HEK293 (cell line): ENCODE data around the gene KLHL29.

ENCODE experiments used
- CTCF ChIA-PET: fragments of 350-600 bp; formaldehyde crosslinking; extraction: SDS; loops from one replicate; lab custom pipeline; 2021; ENCODE audit warnings: antibody characterized with exemption; lab: Yijun Ruan, JAX
- POLR2A ChIA-PET: fragments of 300-600 bp; formaldehyde crosslinking; extraction: SDS; loops from one replicate; lab custom pipeline; 2020; ENCODE audit warnings: antibody characterized with exemption, inconsistent platforms; lab: Yijun Ruan, JAX
- H3K27ac ChIP-seq: fragments of 200-500 bp; sonication (Bioruptor generic); 2 replicates; pipeline ENCODE4 v1.5.1; 2014; ENCODE audit warnings: low read depth, low read length, control low read depth, inconsistent platforms; ENCODE audit errors: extremely low read depth
- H3K36me3 ChIP-seq, 2 experiments: fragments of 200-500 bp in 1 of 2; sonication (Bioruptor generic) in 1 of 2; 1 replicate in 1 of 2; 2 replicates in 1 of 2; pipeline ENCODE4 v1.5.1; 2014 to 2017; ENCODE audit warnings: inconsistent platforms in 2 of 2, low read length in 2 of 2; ENCODE audit not compliant: control insufficient read depth in 2 of 2, insufficient read depth in 1 of 2
- H3K4me1 ChIP-seq: fragments of 200-500 bp; sonication (Bioruptor generic); 2 replicates; pipeline ENCODE4 v1.5.1; 2014; ENCODE audit warnings: mild to moderate bottlenecking, low read length, inconsistent platforms; ENCODE audit not compliant: control insufficient read depth, insufficient read depth
- H3K4me3 ChIP-seq: 2 replicates; pipeline ENCODE4 v1.5.1; 2011; ENCODE audit warnings: low read depth, mild to moderate bottlenecking, control low read depth, low read length, moderate library complexity
- H3K9me3 ChIP-seq: fragments of 200-500 bp; sonication (Bioruptor generic); 2 replicates; pipeline ENCODE4 v1.5.1; 2014; ENCODE audit warnings: low read depth, low read length, inconsistent platforms; ENCODE audit not compliant: control insufficient read depth, insufficient read depth
- HIC1 ChIP-seq: fragments of 450-650 bp; formaldehyde crosslinking; IDR thresholded peaks from 2 replicates; pipeline ENCODE4 v1.5.1; 2016; ENCODE audit warnings: missing biosample characterization, missing genetic modification characterization
- SALL2 ChIP-seq: fragments of 450-650 bp; formaldehyde crosslinking; IDR thresholded peaks from 2 replicates; pipeline ENCODE4 v1.5.0; 2017; ENCODE audit warnings: missing biosample characterization, mild to moderate bottlenecking, missing genetic modification characterization, borderline replicate concordance
- SCRT1 ChIP-seq: fragments of 450-650 bp; formaldehyde crosslinking; IDR thresholded peaks from 2 replicates; pipeline ENCODE4 v1.5.1; 2016; ENCODE audit warnings: missing biosample characterization, missing genetic modification characterization, borderline replicate concordance
- SCRT2 ChIP-seq: fragments of 450-650 bp; formaldehyde crosslinking; IDR thresholded peaks from 2 replicates; pipeline ENCODE4 v1.5.1; 2016; ENCODE audit warnings: missing biosample characterization, missing genetic modification characterization
- TSHZ1 ChIP-seq: fragments of 450-650 bp; formaldehyde crosslinking; IDR thresholded peaks from 2 replicates; pipeline ENCODE4 v1.5.1; 2016; ENCODE audit warnings: missing biosample characterization, missing genetic modification characterization, borderline replicate concordance
- ZBTB20 ChIP-seq: fragments of 450-650 bp; formaldehyde crosslinking; IDR thresholded peaks from 2 replicates; pipeline ENCODE4 v1.5.1; 2016; ENCODE audit warnings: missing biosample characterization, missing genetic modification characterization
- ZIC2 ChIP-seq: fragments of 450-650 bp; formaldehyde crosslinking; IDR thresholded peaks from 2 replicates; pipeline ENCODE4 v1.5.1; 2016; ENCODE audit warnings: missing biosample characterization, missing genetic modification characterization
- ZNF112 ChIP-seq: fragments of 450-650 bp; formaldehyde crosslinking; IDR thresholded peaks from 2 replicates; pipeline ENCODE4 v1.5.0; 2017; ENCODE audit warnings: missing biosample characterization, missing genetic modification characterization
- ZNF174 ChIP-seq: fragments of 450-650 bp; formaldehyde crosslinking; IDR thresholded peaks from 2 replicates; pipeline ENCODE4 v1.5.0; 2017; ENCODE audit warnings: missing biosample characterization, mild to moderate bottlenecking, missing genetic modification characterization
- ZNF223 ChIP-seq: fragments of 450-650 bp; formaldehyde crosslinking; IDR thresholded peaks from 2 replicates; pipeline ENCODE4 v1.5.1; 2016; ENCODE audit warnings: missing biosample characterization, missing genetic modification characterization
- ZNF341 ChIP-seq: fragments of 450-650 bp; formaldehyde crosslinking; IDR thresholded peaks from 2 replicates; pipeline ENCODE4; 2016; ENCODE audit warnings: low read depth, missing biosample characterization, missing genetic modification characterization
- ZNF596 ChIP-seq: fragments of 450-650 bp; IDR thresholded peaks from 2 replicates; pipeline ENCODE4 v1.5.0; 2018; ENCODE audit warnings: missing biosample characterization, mild to moderate bottlenecking, missing genetic modification characterization, moderate library complexity
- ZNF600 ChIP-seq: fragments of 450-650 bp; formaldehyde crosslinking; IDR thresholded peaks from 2 replicates; pipeline ENCODE4 v1.5.1; 2016; ENCODE audit warnings: missing biosample characterization, missing genetic modification characterization
- ZNF658 ChIP-seq: fragments of 450-650 bp; formaldehyde crosslinking; IDR thresholded peaks from 2 replicates; pipeline ENCODE4; 2016; ENCODE audit warnings: missing biosample characterization, missing genetic modification characterization
- ZNF692 ChIP-seq: fragments of 450-650 bp; formaldehyde crosslinking; IDR thresholded peaks from 2 replicates; pipeline ENCODE4 v1.5.1; 2016; ENCODE audit warnings: missing biosample characterization, missing genetic modification characterization
- ZNF791 ChIP-seq: fragments of 450-650 bp; formaldehyde crosslinking; IDR thresholded peaks from 2 replicates; pipeline ENCODE4 v1.5.1; 2016; ENCODE audit warnings: missing biosample characterization, missing genetic modification characterization
- ZNF837 ChIP-seq: fragments of 450-650 bp; formaldehyde crosslinking; IDR thresholded peaks from 2 replicates; pipeline ENCODE4 v1.5.1; 2016; ENCODE audit warnings: missing biosample characterization, missing genetic modification characterization

Gene KLHL29

GRCh38 chr2:23668756-23669304 lies 283.9 kb downstream of the KLHL29 start (continued):
- TF ChIP-seq TSHZ1 (tag by site-specific recombination) = no peak

GRCh38 chr2:23669413-23670244 lies 284.6 kb downstream of the KLHL29 start:
- Histone ChIP-seq H3K36me3 (peaks cover 0 to 5% of the 10 kb centered on the region in 2 experiments; a peak in 1 of 3 replicates), H3K4me1 (no peaks in the 10 kb centered on the region), H3K4me3 (no peak overlapping the region), H3K9me3 (no peaks in the 10 kb centered on the region), H3K27ac (no peak overlapping the region)
- ChIA-PET POLR2A (no interaction called here), CTCF (interaction anchor here (0.6 kb wide), 1 partner anchor 258 kb away, joined by 3 read pairs; the partner anchor contains the start of gene ATAD2B)
- peak; percentile 35 for TF ChIP-seq ZIC2 (tag by site-specific recombination)
- TF ChIP-seq ZNF341 = no peak

- Histone ChIP-seq H3K4me3 (no peak overlapping the region), H3K27ac (no peak overlapping the region), H3K4me1 (no peaks in the 10 kb centered on the region), H3K36me3 (peaks cover 0 to 5% of the 10 kb centered on the region in 2 experiments; a peak in 1 of 3 replicates), H3K9me3 (no peaks in the 10 kb centered on the region)
- CTCF ChIA-PET = no interaction called here
- POLR2A ChIA-PET = no interaction called here
- no peak for TF ChIP-seq ZNF223 (tag by site-specific recombination)
- peak; percentile 90 for TF ChIP-seq SCRT2 (tag by site-specific recombination)
- no peak for TF ChIP-seq TSHZ1 (tag by site-specific recombination)
- no peak for TF ChIP-seq ZBTB20 (tag by site-specific recombination)
- TF ChIP-seq SCRT1 (tag by site-specific recombination) = peak; percentile 70
- TF ChIP-seq, all 188 proteins: peak for 2
Observed at GRCh38 chr2:23670245-23670592, 285.2 kb downstream of the KLHL29 start.

- CTCF ChIA-PET = interaction anchor here (1.1 kb wide), 1 partner anchor 33 kb away, joined by 4 read pairs; no protein-coding TSS in a partner anchor
- no peak overlapping the region for H3K27ac ChIP-seq
- no peaks in the 10 kb centered on the region for H3K9me3 ChIP-seq
- H3K36me3 ChIP-seq = peaks cover 0 to 5% of the 10 kb centered on the region in 2 experiments; a peak in 1 of 3 replicates
- H3K4me1 ChIP-seq = no peaks in the 10 kb centered on the region
- H3K4me3 ChIP-seq = no peak overlapping the region
- POLR2A ChIA-PET = no interaction called here
- TF ChIP-seq ZNF596 (no peak), ZNF174 (tag by site-specific recombination) (no peak), HIC1 (tag by site-specific recombination) (no peak), ZNF112 (tag by site-specific recombination) (no peak), ZNF791 (tag by site-specific recombination) (no peak), ZNF837 (tag by site-specific recombination) (no peak), ZNF692 (tag by site-specific recombination) (no peak), SALL2 (tag by site-specific recombination) (no peak), ZNF600 (tag by site-specific recombination) (no peak), ZNF658 (tag by site-specific recombination) (no peak)
Observed at GRCh38 chr2:23673082-23673481, 288.1 kb downstream of the KLHL29 start.
